LNCaP clone FGC (cell line): ENCODE measurements around the gene OSBPL5.

Experiments used
- DNase-seq: peaks from one replicate; pipeline ENCODE4 v3.0.0-alpha.2; 2011; ENCODE audit warnings: low read depth
- H3K4me3 ChIP-seq: 2 replicates; pipeline ENCODE4 v1.5.1; 2011; ENCODE audit warnings: mild to moderate bottlenecking, low read depth, low read length, control low read depth
- TF ChIP-seq, protein P1 (sequence below): IDR thresholded peaks from 2 replicates; pipeline ENCODE4 v1.5.1; 2012; ENCODE audit warnings: mild to moderate bottlenecking; ENCODE audit not compliant: control insufficient read depth, insufficient read depth; ENCODE audit errors: extremely low read depth

The OSBPL5 gene

DNA sequence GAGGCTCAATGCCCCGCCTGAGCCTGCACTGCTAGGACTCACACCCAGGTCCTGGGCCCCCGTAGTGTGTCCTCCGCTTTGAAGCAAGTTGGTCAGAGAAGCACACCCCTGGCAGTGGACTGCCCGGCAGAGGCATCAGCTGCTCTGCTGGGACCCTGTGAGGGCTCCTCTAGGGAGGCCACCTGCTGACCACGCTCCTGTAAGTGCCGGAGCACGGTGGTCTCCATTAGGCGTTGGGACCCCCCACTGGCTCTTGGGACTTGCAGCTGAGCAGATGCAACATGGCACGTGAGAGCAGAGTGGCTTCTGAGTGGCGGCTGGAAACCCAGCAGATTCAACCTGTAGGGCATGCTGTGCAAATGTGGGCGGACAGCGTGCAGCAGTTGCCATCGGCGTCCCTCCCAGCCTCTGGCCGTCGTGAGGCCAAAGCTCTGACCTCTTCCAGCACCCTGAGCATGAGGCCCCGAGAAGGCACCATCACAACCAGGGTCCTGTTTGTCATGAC, 36.6 kb upstream of the OSBPL5 start:
- no peak for DNase-seq
- no peak overlapping the region for H3K4me3 ChIP-seq
- TF ChIP-seq, protein P1, sequence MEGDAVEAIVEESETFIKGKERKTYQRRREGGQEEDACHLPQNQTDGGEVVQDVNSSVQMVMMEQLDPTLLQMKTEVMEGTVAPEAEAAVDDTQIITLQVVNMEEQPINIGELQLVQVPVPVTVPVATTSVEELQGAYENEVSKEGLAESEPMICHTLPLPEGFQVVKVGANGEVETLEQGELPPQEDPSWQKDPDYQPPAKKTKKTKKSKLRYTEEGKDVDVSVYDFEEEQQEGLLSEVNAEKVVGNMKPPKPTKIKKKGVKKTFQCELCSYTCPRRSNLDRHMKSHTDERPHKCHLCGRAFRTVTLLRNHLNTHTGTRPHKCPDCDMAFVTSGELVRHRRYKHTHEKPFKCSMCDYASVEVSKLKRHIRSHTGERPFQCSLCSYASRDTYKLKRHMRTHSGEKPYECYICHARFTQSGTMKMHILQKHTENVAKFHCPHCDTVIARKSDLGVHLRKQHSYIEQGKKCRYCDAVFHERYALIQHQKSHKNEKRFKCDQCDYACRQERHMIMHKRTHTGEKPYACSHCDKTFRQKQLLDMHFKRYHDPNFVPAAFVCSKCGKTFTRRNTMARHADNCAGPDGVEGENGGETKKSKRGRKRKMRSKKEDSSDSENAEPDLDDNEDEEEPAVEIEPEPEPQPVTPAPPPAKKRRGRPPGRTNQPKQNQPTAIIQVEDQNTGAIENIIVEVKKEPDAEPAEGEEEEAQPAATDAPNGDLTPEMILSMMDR, result no peak

DNA sequence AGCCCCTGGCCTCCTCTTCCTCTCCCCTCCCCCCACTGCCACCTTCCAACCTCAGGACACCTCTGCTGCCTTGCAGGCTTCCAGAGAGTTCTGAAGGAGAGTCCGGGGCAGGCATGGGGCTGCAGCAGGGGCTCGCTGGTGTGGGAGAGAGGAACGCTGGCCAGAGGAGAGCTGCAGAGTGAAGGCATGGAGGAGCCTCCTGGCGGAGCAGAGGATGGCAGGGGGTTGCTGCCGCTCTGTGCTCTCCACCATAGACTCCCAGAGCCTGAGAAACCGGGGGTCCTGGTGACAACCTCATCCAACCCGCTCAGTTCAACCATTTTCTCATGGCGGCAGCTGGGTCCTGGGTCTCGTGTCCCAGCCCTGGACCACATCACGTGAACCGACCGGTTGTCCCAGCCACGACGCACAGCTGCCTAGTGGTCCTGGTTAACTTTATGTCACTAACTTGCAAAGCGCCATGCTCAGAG, 36.0 kb upstream of the OSBPL5 start:
- no peak overlapping the region for H3K4me3 ChIP-seq
- no peak for DNase-seq
- TF ChIP-seq, protein P1, result no peak

DNA sequence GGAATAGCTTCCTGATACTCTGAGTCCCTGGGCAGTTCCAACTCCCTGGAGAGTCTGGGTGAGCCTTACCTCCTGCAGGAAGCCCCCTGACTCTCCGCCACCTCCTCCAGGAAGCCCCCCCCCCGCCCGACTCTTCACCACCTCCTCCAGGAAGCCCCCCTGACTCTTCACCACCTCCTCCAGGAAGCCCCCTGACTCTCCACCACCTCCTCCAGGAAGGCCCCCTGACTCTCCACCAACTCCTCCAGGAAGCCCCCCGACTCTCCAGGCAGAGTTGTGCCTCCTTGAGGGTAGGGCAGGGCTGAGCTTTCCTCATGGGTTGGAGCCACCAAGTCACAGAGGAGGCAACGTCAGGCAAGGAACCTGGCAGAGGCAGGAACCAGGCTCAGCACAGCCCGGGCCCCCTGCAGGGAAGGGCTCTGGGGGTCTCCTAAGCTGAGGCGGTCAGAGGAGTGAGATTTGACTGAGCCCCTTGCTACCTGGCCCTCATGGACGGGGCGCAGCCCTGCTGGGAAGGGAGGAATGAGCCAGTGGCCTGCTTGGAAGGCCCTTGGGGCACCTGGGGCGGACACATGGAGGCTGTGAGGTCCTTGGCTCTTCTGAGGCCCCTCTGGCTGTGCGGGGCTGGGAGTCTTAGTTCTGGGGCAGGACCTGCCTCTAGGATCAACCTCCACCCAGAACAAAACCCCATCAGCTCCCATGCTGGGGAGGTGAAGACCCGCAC, 35.4 kb upstream of the OSBPL5 start:
- no peak for DNase-seq
- TF ChIP-seq, protein P1, result no peak
- no peak overlapping the region for H3K4me3 ChIP-seq

DNA sequence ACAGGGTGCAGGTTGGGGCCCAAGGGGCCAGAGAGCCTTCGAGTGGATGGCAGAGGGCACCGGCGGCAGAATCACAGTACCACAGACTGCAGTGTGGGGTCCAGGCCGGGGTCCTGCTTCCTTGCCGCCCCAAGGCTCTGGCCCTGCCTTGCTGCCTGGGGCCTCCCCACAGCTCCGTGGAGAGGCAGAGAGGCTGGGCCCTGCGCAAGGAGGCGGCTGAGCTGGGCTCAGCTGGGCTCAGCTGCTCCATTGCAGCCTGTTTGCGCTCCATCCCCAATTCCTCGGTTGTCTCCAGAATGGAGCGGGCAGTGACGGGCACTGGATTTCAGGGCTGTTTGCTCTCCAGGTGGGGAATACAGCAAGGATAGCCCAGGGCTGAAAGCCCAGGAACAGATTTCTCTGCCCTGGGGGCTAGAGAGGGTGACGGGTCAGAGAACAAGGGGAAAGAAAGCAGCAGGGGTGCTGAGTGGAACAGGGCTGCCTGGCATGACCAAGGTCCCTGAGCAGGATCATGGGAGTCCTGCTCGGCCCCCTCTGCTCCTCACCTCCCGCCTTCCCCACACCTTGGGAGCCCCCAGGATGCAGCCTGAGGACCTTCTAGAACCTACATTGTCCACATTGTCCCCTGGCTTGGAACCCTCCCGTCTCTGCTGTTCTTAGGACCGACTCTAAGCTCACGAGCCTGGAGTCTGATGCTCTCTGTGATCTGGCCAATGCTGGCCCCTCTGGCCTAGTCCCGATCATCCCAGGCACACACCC, 34.6 kb upstream of the OSBPL5 start:
- TF ChIP-seq, protein P1, result no peak
- DNase-seq, result no peak
- H3K4me3 ChIP-seq, result no peak overlapping the region

DNA sequence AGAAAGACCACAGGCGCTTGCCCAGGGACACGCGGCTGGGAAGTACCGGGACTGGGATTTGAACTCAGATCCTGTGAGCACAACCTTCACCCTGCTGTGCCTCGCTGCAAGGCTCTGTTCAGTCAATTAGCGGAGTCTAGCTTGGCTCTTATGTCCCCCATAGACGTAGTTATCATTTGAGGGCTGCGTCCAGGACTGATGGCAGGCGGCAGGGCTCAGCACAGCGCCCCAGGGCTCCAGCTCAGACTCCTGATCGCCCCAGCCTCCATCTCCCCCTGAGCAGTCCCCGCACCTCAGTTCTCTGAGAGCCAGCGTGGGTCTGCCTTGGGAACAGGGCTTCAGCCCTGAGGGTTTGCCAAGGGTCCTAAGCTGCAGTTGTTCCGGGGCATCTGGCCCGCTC, 33.7 kb upstream of the OSBPL5 start:
- TF ChIP-seq, protein P1, result no peak
- H3K4me3 ChIP-seq, result no peak overlapping the region
- no peak for DNase-seq

DNA sequence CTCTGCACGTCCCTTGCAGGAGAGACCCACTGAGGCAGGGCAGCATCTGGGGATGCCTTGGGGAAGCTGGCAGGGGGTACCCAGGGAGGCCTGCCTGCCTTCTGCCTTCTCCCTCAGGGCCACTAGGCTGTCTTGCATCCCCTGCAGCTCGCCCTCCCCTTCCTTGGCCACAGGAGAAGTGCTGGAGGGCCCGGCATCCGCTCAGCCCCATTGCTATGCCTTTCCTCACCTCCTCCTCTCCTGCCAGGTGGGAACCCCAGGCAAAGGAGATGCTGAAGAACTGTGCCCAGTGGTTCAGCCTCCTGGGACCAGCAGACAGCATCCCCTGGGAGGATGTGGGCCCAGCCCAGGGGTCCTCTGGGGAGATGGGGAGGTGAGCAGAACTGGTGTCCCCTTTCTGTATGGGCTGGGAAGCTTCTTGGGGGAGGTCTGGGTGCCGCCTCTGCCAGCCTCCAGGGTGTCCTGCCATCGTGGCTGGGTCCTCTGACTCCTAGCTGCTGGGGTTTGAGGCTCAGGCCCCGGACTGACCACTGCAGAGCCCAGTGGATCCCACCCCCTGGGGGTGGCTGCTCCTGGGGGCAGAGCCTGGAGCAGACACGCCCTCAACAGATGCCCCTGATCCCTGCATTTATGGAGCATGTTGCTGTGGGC, 32.9 kb upstream of the OSBPL5 start:
- no peak for DNase-seq
- TF ChIP-seq, protein P1, result no peak
- H3K4me3 ChIP-seq, result no peak overlapping the region
